WI38 (cell line): Measurements from ENCODE around the gene SLC25A22.

Experiments
- H3K4me3 ChIP-seq: 2 replicates; pipeline ENCODE4 v1.5.1; 2011; ENCODE audit warnings: low read depth, mild to moderate bottlenecking, control low read depth, low read length
- CTCF ChIP-seq: IDR thresholded peaks from 2 replicates; pipeline ENCODE4 v1.5.1; 2012; ENCODE audit warnings: low read depth, mild to moderate bottlenecking, control low read depth, low read length

SLC25A22 gene

GRCh38 chr11:820655-821511, 22.8 kb upstream of the SLC25A22 start:
- peak overlapping the region; percentile 66 for H3K4me3 ChIP-seq
- no peak for TF ChIP-seq CTCF

GRCh38 chr11:819943-820649, 22.0 kb upstream of the SLC25A22 start:
- no peak for TF ChIP-seq CTCF
- H3K4me3 ChIP-seq: peak overlapping the region; percentile 66

- peak overlapping the region; percentile 66 for H3K4me3 ChIP-seq
- no peak for TF ChIP-seq CTCF
These were observed 21.2 kb upstream of the SLC25A22 start for GRCh38 chr11:819129-819931.

- H3K4me3 ChIP-seq: peak within 1 kb of the TSS; percentile 66
- no peak for TF ChIP-seq CTCF
These were observed 20.5 kb upstream of the SLC25A22 start, which contains the start of gene PNPLA2 for GRCh38 chr11:818396-819128. PNPLA2 (plus strand) TSS chr11:818914; CDS start chr11:819719, 805 bp downstream.

- no peak overlapping the region for H3K4me3 ChIP-seq
- no peak for TF ChIP-seq CTCF
These were observed 18.3 kb upstream of the SLC25A22 start for GRCh38 chr11:816433-816779.

- no peak for TF ChIP-seq CTCF
These were observed 17.8 kb upstream of the SLC25A22 start for GRCh38 chr11:815675-816432.

More at GRCh38 chr11:815675-816432, 17.8 kb upstream of the SLC25A22 start:
- H3K4me3 ChIP-seq: no peak overlapping the region
